ENCODE data around the gene GREB1L. TPM values are rescaled to one million over a fixed set of nuclear protein-coding genes. Genes with fewer than 3 reads are reported as not detected.
A peak's percentile ranks its signal among the peaks of the same experiment; 100 is the strongest.

GREB1L gene
- total and polyA plus RNA-seq, 12 donors = 0.39 to 4.9 (median 1.3) TPM

- peak; percentile 52 to 72 (median 65) for DNase-seq
- WGBS, 4 donors = 36 to 41% (median 38%) methylated on average over 6 of the region's 6 CpGs
- no peaks in the 10 kb centered on the region for H3K27me3 ChIP-seq
- no peaks in the 10 kb centered on the region for H3K36me3 ChIP-seq (replicated peaks in 1 of 2)
- no peak overlapping the region for H3K27ac ChIP-seq
- no peak overlapping the region for H3K4me3 ChIP-seq
- no peaks in the 10 kb centered on the region for H3K4me1 ChIP-seq (replicated peaks in 1 of 2)
- intact Hi-C loops (cut with DNase I) = loop anchor here in 1 of 2 donors (10.0 kb wide), 1 partner anchor 476 kb away; no protein-coding TSS in a partner anchor
- TF ChIP-seq POLR2A (IDR thresholded peaks at IDR 0.05) = no peak
- TF ChIP-seq CTCF (IDR thresholded peaks at IDR 0.05) = peak; percentile 54 to 80 (median 72)
- no peaks in the 10 kb centered on the region for H3K9me3 ChIP-seq (replicated peaks in 1 of 3)
Observed at GRCh38 chr18:21489119-21489750, 247.2 kb downstream of the GREB1L start.

GRCh38 chr18:21489919-21490495 is 248.0 kb downstream of the GREB1L start:
- intact Hi-C loops (cut with DNase I) = loop anchor here in 1 of 2 donors (10.0 kb wide), 1 partner anchor 475 kb away; no protein-coding TSS in a partner anchor
- Histone ChIP-seq H3K27me3 (no peaks in the 10 kb centered on the region), H3K4me3 (no peak overlapping the region), H3K27ac (no peak overlapping the region), H3K36me3 (replicated peaks in 1 of 2) (no peaks in the 10 kb centered on the region), H3K9me3 (replicated peaks in 1 of 3) (no peaks in the 10 kb centered on the region), H3K4me1 (replicated peaks in 1 of 2) (no peaks in the 10 kb centered on the region)
- TF ChIP-seq POLR2A (IDR thresholded peaks at IDR 0.05) = no peak
- TF ChIP-seq CTCF (IDR thresholded peaks at IDR 0.05) = no peak
- no peak for DNase-seq
- WGBS, 4 donors = 86 to 94% (median 90%) methylated on average over 15 of the region's 15 CpGs

GRCh38 chr18:21490748-21491147 is 248.7 kb downstream of the GREB1L start:
- no peaks in the 10 kb centered on the region for H3K36me3 ChIP-seq (replicated peaks in 1 of 2)
- no peaks in the 10 kb centered on the region for H3K27me3 ChIP-seq
- H3K4me3 ChIP-seq = no peak overlapping the region
- H3K27ac ChIP-seq = no peak overlapping the region
- intact Hi-C loops (cut with DNase I) = no loop called here
- H3K9me3 ChIP-seq (replicated peaks in 1 of 3) = no peaks in the 10 kb centered on the region
- 66 to 87% (median 77%) methylated on average over 4 of the region's 4 CpGs for WGBS, 4 donors
- no peak for TF ChIP-seq POLR2A (IDR thresholded peaks at IDR 0.05)
- TF ChIP-seq CTCF (IDR thresholded peaks at IDR 0.05) = no peak
- DNase-seq = no peak
- H3K4me1 ChIP-seq (replicated peaks in 1 of 2) = no peaks in the 10 kb centered on the region

GRCh38 chr18:21496277-21496835 is 254.3 kb downstream of the GREB1L start:
- intact Hi-C loops (cut with DNase I) = no loop called here
- no peaks in the 10 kb centered on the region for H3K4me1 ChIP-seq (replicated peaks in 1 of 2)
- H3K9me3 ChIP-seq (replicated peaks in 1 of 3) = no peaks in the 10 kb centered on the region
- H3K36me3 ChIP-seq (replicated peaks in 1 of 2) = no peaks in the 10 kb centered on the region
- H3K4me3 ChIP-seq = no peak overlapping the region
- TF ChIP-seq CTCF (IDR thresholded peaks at IDR 0.05) = no peak
- TF ChIP-seq POLR2A (IDR thresholded peaks at IDR 0.05) = no peak
- no peak overlapping the region for H3K27ac ChIP-seq
- no peaks in the 10 kb centered on the region for H3K27me3 ChIP-seq
- WGBS, 4 donors = 41 to 74% (median 48%) methylated on average over 11 to 12 of the region's 12 CpGs
- DNase-seq = peak in 5 of 7 donors; percentile 29 to 44 (median 33)

Data from adrenal gland (tissue), 12 donors.